Upper lobe of left lung (tissue), 6 donors: ENCODE data around the gene PRIM2. TPM values are rescaled to one million over a fixed set of nuclear protein-coding genes. Genes with fewer than 3 reads are reported as not detected.
"Not testable (repeated sequence)": the region's sequence is repeated elsewhere in the genome, so short reads cannot be mapped to it uniquely, and the experiment has no call there.

ENCODE experiments used
- ATAC-seq, 2 donors: fragments of 200-7000 bp; cut with Tn5 transposase; one replicate each; pipeline ENCODE4 v1.9.1; 2022; ENCODE audit warnings: mild to moderate bottlenecking in 2 of 2, moderate library complexity in 2 of 2; ENCODE audit not compliant: low FRiP score in 2 of 2
- DNase-seq, 2 donors: peaks; one replicate each; pipeline ENCODE4 v3.0.0-alpha.2; 2019 to 2020
- H3K27ac ChIP-seq, 4 donors: fragments of 200-600 bp; sonication (generic); one replicate each; pipeline ENCODE4 v1.5.1; 2016 to 2019
- H3K27me3 ChIP-seq, 4 donors: fragments of 200-600 bp; sonication (generic); one replicate each; pipeline ENCODE4 v1.5.1; 2017 to 2019
- H3K36me3 ChIP-seq, 4 donors: fragments of 200-600 bp; sonication (generic); one replicate each; pipeline ENCODE4 v1.5.1; 2016 to 2019
- H3K4me1 ChIP-seq, 4 donors: fragments of 200-600 bp; sonication (generic); one replicate each; pipeline ENCODE4 v1.5.1; 2018 to 2019
- H3K4me3 ChIP-seq, 4 donors: fragments of 200-600 bp; sonication (generic); one replicate each; pipeline ENCODE4 v1.5.1; 2017 to 2019; ENCODE audit warnings: mild to moderate bottlenecking in 2 of 4, moderate library complexity in 1 of 4
- H3K9me3 ChIP-seq, 4 donors: fragments of 200-600 bp; sonication (generic); one replicate each; pipeline ENCODE4 v1.5.1; 2018 to 2019
- WGBS, 2 donors: methylation state at CpG; one replicate each; pipeline ENCODE4 v1.1.5; 2017 to 2018; 5-methylcytosine and 5-hydroxymethylcytosine counted together
- total RNA-seq, 6 donors: library from RNA; depleted of rRNA in 4 of 6; stranded (reverse); fragments of >200 nt in 4 of 6; gene quantifications; one replicate each; pipeline versions ENCODE4 v1.1.0 to v1.2.1, GENCODE V29; 2016 to 2021
- donor health status: DM: no; HTN: no; CAD: no; lungs with moderate emphysema.
- donor health status: DM: no; HTN: yes; CAD: no; lungs with severe emphysema.

The PRIM2 gene
- total RNA-seq, 6 donors from 2014 or later: 5.2 to 13.5 (median 7.3) TPM

DNA sequence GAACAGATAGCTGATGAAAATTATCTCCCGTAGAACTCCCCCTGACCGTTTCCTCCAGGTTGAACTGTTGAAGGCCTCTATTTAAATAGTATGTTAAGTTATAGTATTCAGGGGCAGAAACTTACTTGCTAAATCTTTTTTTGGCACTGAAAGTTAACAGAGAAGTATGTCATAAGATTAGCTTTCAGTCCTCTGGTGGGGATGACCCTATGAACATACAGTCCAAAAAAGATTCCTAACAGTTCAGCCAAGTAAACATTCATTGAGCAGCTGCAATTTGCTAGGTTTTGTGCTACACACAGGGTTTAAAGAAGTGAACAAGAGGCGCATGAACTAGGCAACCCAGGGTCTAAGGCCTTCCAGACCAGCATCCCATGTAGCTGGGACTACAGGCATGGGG is 264.2 kb downstream of the PRIM2 start:
- H3K4me3 ChIP-seq, H3K27ac ChIP-seq, H3K9me3 ChIP-seq, ATAC-seq, H3K36me3 ChIP-seq, DNase-seq, H3K4me1 ChIP-seq, H3K27me3 ChIP-seq: not testable (repeated sequence)
- 84 to 90% methylated on average over 3 of the region's 3 CpGs for WGBS, 2 donors

DNA sequence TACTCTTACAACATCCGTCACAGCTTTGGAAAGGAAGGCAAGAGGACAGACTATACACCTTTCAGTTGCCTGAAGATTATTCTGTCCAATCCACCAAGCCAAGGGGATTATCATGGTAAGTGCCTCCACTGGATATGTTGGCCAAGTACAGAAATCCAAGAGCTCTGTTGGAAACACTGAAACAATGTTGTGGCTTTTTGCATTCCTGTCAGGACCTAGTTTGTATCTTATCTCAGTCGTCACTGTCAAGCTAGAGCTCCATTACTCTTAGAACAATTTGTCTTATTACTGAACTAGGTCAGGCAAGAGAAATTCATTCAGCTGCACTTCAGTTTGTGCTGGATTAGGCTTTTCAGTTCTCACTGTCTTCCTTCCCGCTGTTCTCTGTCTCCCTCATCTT is 283.7 kb downstream of the PRIM2 start:
- 87 to 90% methylated on average over 3 of the region's 3 CpGs for WGBS, 2 donors
- not testable (repeated sequence) for H3K9me3 ChIP-seq, H3K4me1 ChIP-seq, H3K27me3 ChIP-seq, H3K4me3 ChIP-seq, DNase-seq, H3K27ac ChIP-seq, ATAC-seq, H3K36me3 ChIP-seq

DNA sequence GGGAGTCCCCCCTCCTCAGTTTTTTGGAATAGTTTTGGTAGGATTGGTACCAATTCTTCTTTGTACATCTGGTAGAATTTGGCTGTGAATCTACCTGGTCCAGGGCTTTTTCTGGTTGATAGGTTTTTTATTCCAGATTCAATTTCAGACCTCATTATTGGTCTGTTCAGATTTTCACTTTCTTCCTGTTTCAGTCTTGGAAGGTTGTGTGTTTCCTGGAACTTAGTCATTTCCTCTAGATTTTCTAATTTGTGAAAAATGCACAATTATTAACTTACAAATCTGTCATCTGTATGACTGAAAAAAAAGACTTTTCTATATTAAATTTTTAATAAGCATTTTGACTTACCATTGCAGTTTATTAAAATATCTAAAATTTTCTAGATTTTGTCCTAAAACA is 287.9 kb downstream of the PRIM2 start:
- H3K4me1 ChIP-seq, H3K27ac ChIP-seq, H3K4me3 ChIP-seq, ATAC-seq, H3K9me3 ChIP-seq, H3K27me3 ChIP-seq, DNase-seq: not testable (repeated sequence)
- peaks cover 0 to 12% (median 0%) of the 10 kb centered on the region in 4 donors for H3K36me3 ChIP-seq

DNA sequence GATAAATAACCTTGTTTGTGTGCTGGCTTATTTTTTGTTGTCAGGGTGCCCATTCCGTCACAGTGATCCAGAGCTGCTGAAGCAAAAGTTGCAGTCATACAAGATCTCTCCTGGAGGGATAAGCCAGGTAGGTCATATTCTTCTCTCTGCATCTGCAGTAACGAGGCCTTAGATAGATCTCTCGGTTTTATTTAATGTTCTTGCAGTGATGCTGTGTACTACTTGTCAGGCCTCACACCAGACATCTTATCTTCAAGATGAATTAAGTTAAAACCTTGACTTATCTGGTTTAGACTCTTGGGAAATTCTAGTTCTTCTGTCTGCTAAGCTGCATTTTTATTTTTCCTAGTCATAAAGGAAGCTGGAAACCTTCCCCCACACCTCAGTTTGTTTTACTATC is 288.9 kb downstream of the PRIM2 start:
- H3K36me3 ChIP-seq: peaks cover 0 to 12% (median 0%) of the 10 kb centered on the region in 4 donors
- ATAC-seq, H3K9me3 ChIP-seq, H3K27ac ChIP-seq, H3K27me3 ChIP-seq, H3K4me1 ChIP-seq, DNase-seq, H3K4me3 ChIP-seq: not testable (repeated sequence)
- 87 to 92% methylated on average over 3 of the region's 3 CpGs for WGBS, 2 donors

DNA sequence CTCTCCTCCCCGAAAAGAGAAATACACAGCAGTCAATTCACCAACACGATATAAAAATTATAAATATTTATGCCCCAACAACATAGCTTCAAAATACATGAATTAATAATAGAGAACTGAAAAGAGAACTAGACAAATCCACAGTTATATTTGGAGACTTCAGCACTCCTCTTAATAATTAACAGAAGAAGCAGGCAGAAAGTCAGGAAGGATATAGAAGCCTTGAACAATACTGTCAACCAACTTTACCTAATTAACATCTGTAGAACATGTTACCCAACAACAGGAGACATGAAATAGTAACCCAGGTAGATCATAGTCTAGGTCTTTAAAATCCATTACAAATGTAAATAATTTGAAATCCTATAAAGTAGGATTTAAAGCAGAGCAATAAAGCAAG is 293.2 kb downstream of the PRIM2 start:
- ATAC-seq, H3K27me3 ChIP-seq, H3K9me3 ChIP-seq, H3K27ac ChIP-seq, DNase-seq, H3K4me3 ChIP-seq, H3K4me1 ChIP-seq, H3K36me3 ChIP-seq: not testable (repeated sequence)
- 100% methylated on average over 2 of the region's 2 CpGs for WGBS, 2 donors

DNA sequence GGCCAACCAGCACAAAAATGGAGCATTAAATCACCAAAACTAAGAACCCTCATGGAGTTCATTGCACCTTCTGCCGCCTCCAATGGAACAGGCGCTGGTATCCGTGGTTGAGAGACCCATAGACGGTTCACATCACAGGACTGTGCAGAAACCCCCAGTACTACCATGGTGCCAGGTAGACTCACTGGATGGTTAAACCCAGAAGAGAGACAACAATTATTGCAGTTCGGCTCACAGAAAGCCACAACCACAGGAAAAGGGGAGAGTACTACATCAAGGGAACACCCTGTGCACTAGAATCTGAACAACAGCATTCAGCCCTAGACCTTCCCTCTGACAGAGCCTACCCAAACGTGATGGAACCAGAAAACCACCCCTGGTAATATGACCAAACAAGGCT is 301.5 kb downstream of the PRIM2 start:
- ATAC-seq, H3K9me3 ChIP-seq, H3K36me3 ChIP-seq, H3K4me3 ChIP-seq, H3K27ac ChIP-seq, H3K4me1 ChIP-seq, H3K27me3 ChIP-seq, DNase-seq: not testable (repeated sequence)
- 91 to 92% methylated on average over 5 to 6 of the region's 6 CpGs for WGBS, 2 donors

DNA sequence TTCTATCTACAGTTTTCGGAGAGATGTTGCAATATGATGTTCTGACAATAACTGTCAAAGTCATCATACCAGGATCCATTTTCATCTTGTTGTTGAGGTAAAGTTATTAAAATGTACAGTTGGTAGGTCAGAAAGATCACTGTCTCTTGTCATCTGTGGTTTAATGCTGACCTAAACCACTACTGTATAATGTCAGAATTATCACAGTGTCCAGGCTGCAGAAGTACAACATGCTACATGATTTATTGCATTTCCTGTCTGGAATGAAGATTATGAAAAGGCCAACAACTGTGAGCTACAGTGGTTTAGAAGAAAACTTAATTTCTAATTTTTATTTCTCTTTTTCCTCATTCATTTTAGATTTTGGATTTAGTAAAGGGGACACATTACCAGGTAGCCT is 314.3 kb downstream of the PRIM2 start:
- WGBS, 2 donors: 80 to 100% methylated on average over 1 of the region's 1 CpG
- not testable (repeated sequence) for H3K9me3 ChIP-seq, DNase-seq, H3K27ac ChIP-seq, H3K36me3 ChIP-seq, ATAC-seq, H3K4me1 ChIP-seq, H3K4me3 ChIP-seq, H3K27me3 ChIP-seq

GRCh38 chr6:57658526-57658925 is 341.1 kb downstream of the PRIM2 start:
- H3K36me3 ChIP-seq, H3K27ac ChIP-seq, H3K4me1 ChIP-seq, H3K4me3 ChIP-seq, H3K27me3 ChIP-seq, ATAC-seq, DNase-seq, H3K9me3 ChIP-seq: not testable (repeated sequence)
- WGBS, 2 donors: 87 to 91% methylated on average over 2 of the region's 2 CpGs

- not testable (repeated sequence) for ATAC-seq, H3K27me3 ChIP-seq, H3K36me3 ChIP-seq, H3K4me1 ChIP-seq, H3K9me3 ChIP-seq, H3K27ac ChIP-seq, DNase-seq, H3K4me3 ChIP-seq
- WGBS, 2 donors: 48 to 53% methylated on average over 2 of the region's 2 CpGs
These were observed 342.4 kb downstream of the PRIM2 start for GRCh38 chr6:57659794-57660193.

DNA sequence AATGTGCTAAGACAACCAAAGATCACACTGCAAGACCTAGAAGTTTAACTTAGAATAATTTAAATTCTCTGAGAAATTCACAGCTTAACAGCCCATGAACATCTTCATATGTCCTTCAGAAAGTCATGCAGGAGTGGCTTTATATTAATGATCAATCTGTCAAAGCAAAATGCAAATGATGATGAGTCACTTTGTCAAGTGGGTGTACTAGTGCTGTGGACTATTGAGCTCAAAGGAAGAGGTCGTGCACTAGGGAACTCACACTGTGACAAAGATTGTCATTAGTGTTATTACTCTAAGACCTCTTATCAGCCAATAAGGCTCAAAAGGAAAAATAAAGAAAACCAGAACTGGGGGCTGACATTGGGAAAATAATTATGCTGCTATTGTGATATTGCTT is 343.5 kb downstream of the PRIM2 start:
- 70 to 94% methylated on average over 1 of the region's 1 CpG for WGBS, 2 donors
- ATAC-seq: not testable (repeated sequence)

DNA sequence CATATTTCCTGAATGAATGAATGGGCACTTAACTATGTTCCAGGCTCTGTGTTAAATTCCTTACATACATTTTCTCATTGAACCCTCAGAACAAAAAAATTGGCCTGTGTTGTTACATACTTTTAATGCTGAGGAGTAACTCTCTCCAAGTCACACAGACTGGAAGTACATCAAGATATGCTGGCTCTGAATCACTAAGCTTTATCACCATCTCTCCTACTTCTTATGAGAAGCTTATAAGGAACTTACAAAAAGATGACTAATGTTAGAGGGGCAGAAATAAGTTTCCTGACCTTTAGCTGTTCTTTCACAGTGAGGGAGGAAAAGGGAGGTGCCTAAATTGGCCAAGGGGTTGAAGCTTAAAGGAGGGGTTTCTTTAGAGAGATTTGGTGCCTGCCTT is 350.7 kb downstream of the PRIM2 start:
- H3K27me3 ChIP-seq, ATAC-seq, H3K27ac ChIP-seq, H3K4me1 ChIP-seq, H3K9me3 ChIP-seq, H3K36me3 ChIP-seq, DNase-seq, H3K4me3 ChIP-seq: not testable (repeated sequence)

More for the DNA sequence above, 343.5 kb downstream of the PRIM2 start:
- not testable (repeated sequence) for H3K27me3 ChIP-seq, H3K4me1 ChIP-seq, H3K4me3 ChIP-seq, H3K36me3 ChIP-seq, DNase-seq, H3K9me3 ChIP-seq, H3K27ac ChIP-seq

GRCh38 chr6:57671237-57671636 is 353.8 kb downstream of the PRIM2 start:
- H3K4me3 ChIP-seq, H3K4me1 ChIP-seq, H3K27me3 ChIP-seq, H3K9me3 ChIP-seq, DNase-seq, H3K27ac ChIP-seq, ATAC-seq, H3K36me3 ChIP-seq: not testable (repeated sequence)
- 72 to 78% methylated on average over 3 of the region's 3 CpGs for WGBS, 2 donors

DNA sequence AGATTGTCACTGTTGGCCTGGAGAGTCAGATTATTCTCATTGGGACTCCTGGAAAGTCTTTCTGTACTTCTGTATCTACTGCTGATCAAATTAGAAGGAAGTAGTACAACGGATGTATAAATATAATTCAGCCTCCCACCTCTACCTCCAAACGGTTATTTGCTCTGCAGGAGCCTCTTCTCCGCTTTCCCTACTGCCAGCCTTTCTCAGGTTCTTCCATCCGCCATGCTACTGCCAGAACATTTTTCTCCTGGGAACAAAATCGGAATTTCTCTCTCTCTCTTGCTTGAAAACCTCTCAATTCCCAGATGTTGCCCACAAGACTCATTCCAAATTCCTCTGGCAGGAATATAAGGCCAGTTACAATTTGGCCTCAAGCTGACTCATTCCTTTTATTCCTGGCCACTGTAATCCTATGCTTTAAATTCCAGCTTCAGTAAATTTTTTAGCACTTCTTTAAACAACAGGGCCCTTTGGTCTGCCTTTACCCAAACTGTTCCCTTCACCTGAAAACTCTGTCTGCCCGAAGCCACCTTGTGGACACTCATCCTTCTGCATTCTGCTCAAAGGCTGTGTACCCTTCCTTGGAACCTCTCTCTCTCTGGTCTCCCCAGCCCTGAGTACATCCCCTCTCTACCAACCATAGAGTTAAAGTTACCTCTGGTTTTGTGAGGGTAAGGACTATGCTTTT is 354.7 kb downstream of the PRIM2 start:
- H3K27me3 ChIP-seq: not testable (repeated sequence)

DNA sequence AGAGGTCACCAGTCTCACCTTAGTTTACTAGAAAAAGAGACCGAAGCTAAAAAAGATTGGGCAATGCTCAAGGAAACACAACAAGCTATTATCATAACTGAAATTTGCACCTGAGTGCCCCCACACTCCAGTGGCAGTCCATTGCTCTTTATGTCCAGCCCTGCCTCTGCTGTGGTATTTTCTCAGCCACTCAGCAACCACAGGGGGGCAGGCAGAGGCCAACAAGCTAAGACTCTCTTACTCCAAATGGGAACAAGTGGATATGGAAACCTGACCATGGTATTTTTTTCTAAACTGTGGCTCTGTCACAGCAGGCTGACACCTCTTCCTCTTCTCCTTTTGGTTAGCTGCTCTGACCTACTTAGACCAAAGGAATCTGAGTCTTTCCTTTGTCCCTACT is 355.9 kb downstream of the PRIM2 start:
- H3K27ac ChIP-seq, H3K4me1 ChIP-seq, DNase-seq, ATAC-seq, H3K36me3 ChIP-seq, H3K4me3 ChIP-seq, H3K27me3 ChIP-seq, H3K9me3 ChIP-seq: not testable (repeated sequence)
- 93 to 95% methylated on average over 1 of the region's 1 CpG for WGBS, 2 donors

More for the DNA sequence above, 354.7 kb downstream of the PRIM2 start:
- H3K4me1 ChIP-seq, DNase-seq, H3K27ac ChIP-seq, H3K4me3 ChIP-seq, ATAC-seq, H3K36me3 ChIP-seq, H3K9me3 ChIP-seq: not testable (repeated sequence)
- 68 to 78% methylated on average over 6 of the region's 6 CpGs for WGBS, 2 donors
